Measurements from ENCODE around the gene KLRD1.
"Not testable (repeated sequence)": the region's sequence is repeated elsewhere in the genome, so short reads cannot be mapped to it uniquely, and the experiment has no call there.

Gene KLRD1

GRCh38 chr12:10369557-10370415 is 62.1 kb downstream of the KLRD1 start:
- DNase-seq: no peak

GRCh38 chr12:10371893-10372535 is 64.3 kb downstream of the KLRD1 start:
- not testable (repeated sequence) for DNase-seq

- DNase-seq: no peak
These were observed 64.9 kb downstream of the KLRD1 start for GRCh38 chr12:10372559-10372958.

GRCh38 chr12:10374624-10375018 is 67.0 kb downstream of the KLRD1 start:
- no peak for DNase-seq

- DNase-seq: not testable (repeated sequence)
These were observed 71.1 kb downstream of the KLRD1 start for GRCh38 chr12:10378737-10379136.

Data from T-helper 9 cell (primary cell).